A673 (cell line): ENCODE results near the gene TPSD1. TPM values are rescaled to one million over a fixed set of nuclear protein-coding genes. Genes with fewer than 3 reads are reported as not detected.

Source experiments
- BruUV-seq: library from RNA; stranded (reverse); fragments of 400-500 nt; replicated peaks from 2 replicates; lab custom pipeline; 2021; lab: Mats Ljungman, UMichigan
- CTCF ChIA-PET: fragments of 300-600 bp; sonication (Branson Sonifier 250); formaldehyde crosslinking; loops from one replicate; lab custom pipeline; 2022; ENCODE audit warnings: antibody characterized with exemption; lab: Charles Lee
- POLR2A ChIA-PET: fragments of 300-600 bp; sonication (Branson Sonifier 250); formaldehyde crosslinking; loops from one replicate; lab custom pipeline; 2022; ENCODE audit warnings: antibody characterized with exemption; ENCODE audit not compliant: low non-redundant PET; lab: Charles Lee
- DNase-seq: peaks from one replicate; pipeline ENCODE4 v3.0.0-alpha.2; 2015; ENCODE audit warnings: low spot score
- H3K27ac ChIP-seq: fragments of 200-600 bp; sonication (generic); 2 replicates; pipeline ENCODE4 v1.5.1; 2016; ENCODE audit warnings: mixed run types, low read depth, mild to moderate bottlenecking, mixed read lengths, antibody characterized with exemption, low read length; ENCODE audit not compliant: poor library complexity, severe bottlenecking
- H3K27me3 ChIP-seq: fragments of 200-600 bp; sonication (generic); replicated peaks from 2 replicates; pipeline ENCODE4 v1.6.1; 2017; ENCODE audit warnings: mixed run types, low read depth, mild to moderate bottlenecking, mixed read lengths, antibody characterized with exemption, low read length; ENCODE audit not compliant: insufficient read depth, poor library complexity
- H3K36me3 ChIP-seq: fragments of 200-600 bp; sonication (generic); 2 replicates; pipeline ENCODE4 v1.6.1; 2016; ENCODE audit warnings: mixed run types, mild to moderate bottlenecking, mixed read lengths, antibody characterized with exemption, low read length; ENCODE audit not compliant: insufficient read depth, poor library complexity, severe bottlenecking
- H3K4me1 ChIP-seq: fragments of 200-600 bp; sonication (generic); 2 replicates; pipeline ENCODE4 v1.6.1; 2017; ENCODE audit warnings: mixed run types, mild to moderate bottlenecking, mixed read lengths, antibody characterized with exemption, low read length; ENCODE audit not compliant: insufficient read depth, poor library complexity, severe bottlenecking
- H3K4me3 ChIP-seq: fragments of 200-600 bp; sonication (generic); 2 replicates; pipeline ENCODE4 v1.5.1; 2016; ENCODE audit warnings: low read depth, mixed run types, mild to moderate bottlenecking, mixed read lengths, low read length; ENCODE audit not compliant: poor library complexity, severe bottlenecking
- H3K9me3 ChIP-seq: fragments of 200-600 bp; sonication (generic); 2 replicates; pipeline ENCODE4 v1.6.1; 2016; ENCODE audit warnings: mixed run types, low read depth, mild to moderate bottlenecking, mixed read lengths, antibody characterized with exemption, low read length; ENCODE audit not compliant: poor library complexity, severe bottlenecking
- CTCF ChIP-seq: fragments of 300-800, 200-600 bp; sonication (generic); conservative IDR thresholded peaks from 2 replicates; pipeline ENCODE4 v1.5.1; 2017; ENCODE audit warnings: low read depth, mild to moderate bottlenecking, antibody characterized with exemption, low read length, moderate library complexity, mixed read lengths
- EZH2 ChIP-seq: fragments of 200-600 bp; sonication (generic); IDR thresholded peaks from 2 replicates; pipeline ENCODE4 v1.6.1; 2017; ENCODE audit warnings: borderline replicate concordance, low read depth, mild to moderate bottlenecking, mixed read lengths, antibody characterized with exemption, low read length; ENCODE audit not compliant: poor library complexity, severe bottlenecking
- intact Hi-C: fragments of 100-400 bp; cut with micrococcal nuclease; formaldehyde crosslinking; loops from one replicate; pipeline ENCODE4 v1.10.0; 2022; ENCODE audit not compliant: unreplicated experiment
- total RNA-seq: library from RNA; stranded (reverse); gene quantifications from 2 replicates; pipeline ENCODE4 v1.2.3, GENCODE V29; 2021

The TPSD1 gene
- total RNA-seq, 1 experiment from 2014 or later = 2.3 TPM

GRCh38 chr16:1300664-1301476 is 45.0 kb downstream of the TPSD1 start:
- CTCF ChIA-PET = interaction anchor here (0.7 kb wide), 1 partner anchor 26 kb away, joined by 3 read pairs; no protein-coding TSS in a partner anchor
- Histone ChIP-seq H3K9me3 (no peaks in the 10 kb centered on the region), H3K4me1 (no peaks in the 10 kb centered on the region), H3K27ac (no peak overlapping the region), H3K4me3 (peak overlapping the region; percentile 24), H3K36me3 (no peaks in the 10 kb centered on the region), H3K27me3 (no peaks in the 10 kb centered on the region)
- POLR2A ChIA-PET = no interaction called here
- TF ChIP-seq CTCF (peak; percentile 93), EZH2 (no peak)
- intact Hi-C loops = no loop called here
- DNase-seq = peak; percentile 73
- BruUV-seq = no TSS peak

- ChIA-PET CTCF (no interaction called here), POLR2A (no interaction called here)
- no peaks in the 10 kb centered on the region for H3K9me3 ChIP-seq
- H3K27me3 ChIP-seq = no peaks in the 10 kb centered on the region
- no peaks in the 10 kb centered on the region for H3K36me3 ChIP-seq
- DNase-seq = no peak
- no TSS peak for BruUV-seq
- no peak overlapping the region for H3K4me3 ChIP-seq
- no peaks in the 10 kb centered on the region for H3K4me1 ChIP-seq
- no peak overlapping the region for H3K27ac ChIP-seq
- no peak for TF ChIP-seq EZH2
- no peak for TF ChIP-seq CTCF
- intact Hi-C loops = no loop called here
These were observed 45.7 kb downstream of the TPSD1 start for GRCh38 chr16:1301562-1301961.

GRCh38 chr16:1305823-1306222 is 50.0 kb downstream of the TPSD1 start:
- DNase-seq = no peak
- H3K27me3 ChIP-seq = no peaks in the 10 kb centered on the region
- BruUV-seq = no TSS peak
- TF ChIP-seq EZH2 (no peak), CTCF (no peak)
- CTCF ChIA-PET = no interaction called here
- H3K4me1 ChIP-seq = no peaks in the 10 kb centered on the region
- POLR2A ChIA-PET = no interaction called here
- no peak overlapping the region for H3K4me3 ChIP-seq
- intact Hi-C loops = no loop called here
- no peaks in the 10 kb centered on the region for H3K36me3 ChIP-seq
- no peaks in the 10 kb centered on the region for H3K9me3 ChIP-seq
- no peak overlapping the region for H3K27ac ChIP-seq
